DMS 273 treated with DMSO at 0.1 percent for 48 hours (cell line): ENCODE data around the gene HIPK2.

Source experiments
- DNase-seq: peaks from one replicate; lab custom pipeline; 2025; lab: John Stamatoyannopoulos, UW

HIPK2 gene

DNA sequence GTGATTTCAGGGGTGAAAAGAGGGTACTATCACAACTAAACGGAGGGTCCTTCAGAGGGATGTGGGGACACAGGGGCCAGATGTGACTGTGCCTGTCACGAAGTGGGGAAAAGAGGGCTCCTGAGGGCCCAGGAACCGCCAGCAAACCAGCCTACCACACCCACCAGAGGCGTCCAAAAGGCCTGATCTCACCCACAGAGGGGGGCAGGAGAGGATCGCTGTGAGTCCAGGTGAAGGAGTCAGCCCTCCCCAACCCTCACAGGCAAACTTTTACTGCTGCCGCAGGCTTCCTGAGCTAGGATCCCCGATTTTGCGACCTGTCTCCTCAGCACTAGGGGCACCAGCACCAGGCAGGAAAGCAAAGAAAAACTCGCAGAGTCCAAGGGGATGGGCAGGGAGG is 64.7 kb downstream of the HIPK2 start:
- no peak for DNase-seq

DNA sequence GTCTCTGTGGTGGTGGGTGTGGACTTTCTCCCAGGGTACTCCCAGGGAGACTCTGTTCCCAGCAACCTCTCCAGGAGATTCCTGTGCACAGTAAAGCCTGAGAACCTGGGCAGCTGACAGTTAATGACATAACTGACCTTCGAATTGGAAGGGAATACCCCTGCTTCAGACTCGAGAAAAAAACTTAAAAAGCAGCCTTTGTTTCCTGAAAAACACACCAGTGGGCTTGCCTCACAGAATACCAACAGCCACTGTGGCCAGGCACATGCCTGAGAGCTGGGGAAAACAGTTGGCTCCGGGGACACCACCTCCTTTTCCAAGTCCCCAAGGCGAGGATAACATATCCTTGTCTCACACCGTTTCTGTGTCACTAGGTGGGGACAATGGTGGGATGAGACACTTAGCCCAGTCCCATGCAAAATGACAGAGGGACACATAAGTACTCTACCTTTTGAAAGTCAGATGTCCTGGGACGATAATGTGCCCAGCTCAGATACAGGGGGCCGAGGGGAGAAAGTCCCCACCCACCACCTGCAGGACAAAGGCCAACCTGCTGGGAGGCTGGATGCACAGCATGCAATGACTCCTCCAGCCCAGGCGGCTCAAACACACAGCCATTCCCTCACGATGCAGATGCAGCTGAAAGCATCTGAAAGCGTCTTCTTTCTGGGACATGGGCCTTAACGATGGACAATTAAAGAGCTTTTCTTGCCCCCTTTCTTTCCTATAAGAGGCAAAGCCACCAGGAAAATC is 65.6 kb downstream of the HIPK2 start:
- DNase-seq, result no peak

DNA sequence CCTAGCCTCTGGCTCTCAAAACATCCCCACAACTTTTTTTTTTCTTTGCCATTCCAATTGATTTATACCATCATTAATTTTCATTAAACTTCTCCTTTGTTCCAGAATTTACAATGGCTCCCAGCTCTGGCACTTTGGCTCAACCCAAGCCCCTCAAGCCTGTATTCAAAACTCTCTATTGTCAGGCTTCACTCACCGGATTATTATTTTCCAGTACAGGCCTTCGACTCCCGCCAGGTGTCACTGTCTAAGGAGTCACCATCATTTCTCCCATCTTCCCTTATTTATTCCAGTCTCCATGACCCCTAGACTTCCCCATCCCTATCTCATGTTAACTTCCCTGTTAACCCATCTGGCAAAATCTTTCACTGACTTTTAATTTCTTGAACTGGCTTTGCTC is 67.8 kb downstream of the HIPK2 start:
- DNase-seq, result no peak

DNA sequence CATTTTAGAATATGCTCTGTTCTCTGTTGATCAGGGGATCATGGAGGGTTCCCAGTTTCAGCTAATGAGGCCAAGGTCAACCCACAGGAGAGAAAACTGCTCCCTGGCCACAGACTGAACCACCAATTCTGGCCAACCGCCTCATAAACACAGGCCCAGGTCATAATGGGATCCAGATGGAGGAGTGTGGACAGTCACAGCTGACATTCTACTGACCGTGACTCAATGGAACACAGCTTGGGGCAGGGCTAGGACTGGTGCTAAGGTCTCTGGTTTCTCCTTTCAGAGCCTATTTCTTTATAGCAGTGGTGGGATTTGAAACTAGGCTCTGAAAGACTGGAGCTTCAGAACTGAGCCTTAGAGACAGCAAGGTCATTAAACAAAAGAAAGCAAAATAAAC is 68.3 kb downstream of the HIPK2 start:
- DNase-seq, result no peak

DNA sequence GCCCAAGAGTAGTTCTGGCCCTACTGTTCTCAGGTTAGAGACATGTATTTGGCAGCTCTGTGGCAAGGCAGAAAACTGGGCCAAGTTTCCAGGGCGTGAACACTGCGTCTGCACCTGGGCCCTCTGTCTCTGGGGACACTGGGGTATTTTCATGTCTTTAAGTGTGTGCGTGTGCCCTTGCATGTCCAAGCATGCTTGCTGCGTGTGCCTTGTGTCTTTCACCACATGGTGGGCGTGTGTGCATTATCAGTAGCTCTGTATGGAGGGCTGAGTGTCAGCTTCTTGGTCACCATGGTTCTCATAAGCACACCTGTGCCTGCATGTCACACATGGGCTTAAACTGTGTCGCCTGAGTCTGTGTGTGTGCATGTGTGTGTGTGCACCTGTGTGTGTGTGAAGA is 69.3 kb downstream of the HIPK2 start:
- no peak for DNase-seq

DNA sequence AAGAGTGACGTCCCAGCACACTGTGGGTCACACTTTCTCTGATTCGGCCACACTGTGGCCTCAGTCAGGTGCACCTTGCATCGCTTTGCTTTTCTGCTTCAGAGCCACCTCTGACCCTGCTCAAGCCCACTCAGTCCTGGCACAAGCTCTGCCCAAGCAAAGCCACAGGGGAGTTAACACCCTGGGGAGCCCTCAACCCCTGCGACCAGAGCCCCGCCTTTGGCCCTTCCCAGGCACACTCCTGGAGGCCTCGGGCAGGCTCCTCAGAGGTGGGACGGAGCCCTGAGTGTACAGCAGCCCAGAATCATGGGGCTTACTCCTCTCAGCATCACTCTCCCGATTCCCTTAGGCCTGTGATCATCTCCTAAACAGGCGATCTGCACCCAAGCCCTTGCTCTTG is 71.0 kb downstream of the HIPK2 start:
- DNase-seq, result no peak

DNA sequence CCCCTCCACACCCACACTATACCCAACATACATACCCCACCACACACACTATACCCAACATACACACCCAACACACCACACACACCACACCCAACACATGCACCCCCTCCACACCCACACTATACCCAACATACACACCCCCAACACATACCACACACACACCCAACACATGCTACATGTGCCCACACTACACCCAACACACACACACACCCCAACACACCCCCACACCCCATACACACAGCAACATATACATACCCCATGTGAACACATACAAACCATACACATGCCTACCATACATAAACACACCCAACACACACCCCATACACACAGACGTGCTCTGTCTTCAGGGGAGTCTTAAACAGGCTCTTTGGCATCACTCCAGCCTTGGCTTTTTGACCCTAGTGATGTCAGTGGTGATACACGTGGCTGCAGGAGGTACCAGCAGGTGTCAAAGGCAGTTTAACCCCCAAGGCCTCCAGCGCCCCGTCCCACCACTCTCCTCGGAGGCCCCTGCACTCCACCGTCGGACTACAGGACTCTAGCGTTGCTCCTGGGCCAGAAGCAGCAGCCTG is 73.4 kb downstream of the HIPK2 start:
- DNase-seq, result no peak

DNA sequence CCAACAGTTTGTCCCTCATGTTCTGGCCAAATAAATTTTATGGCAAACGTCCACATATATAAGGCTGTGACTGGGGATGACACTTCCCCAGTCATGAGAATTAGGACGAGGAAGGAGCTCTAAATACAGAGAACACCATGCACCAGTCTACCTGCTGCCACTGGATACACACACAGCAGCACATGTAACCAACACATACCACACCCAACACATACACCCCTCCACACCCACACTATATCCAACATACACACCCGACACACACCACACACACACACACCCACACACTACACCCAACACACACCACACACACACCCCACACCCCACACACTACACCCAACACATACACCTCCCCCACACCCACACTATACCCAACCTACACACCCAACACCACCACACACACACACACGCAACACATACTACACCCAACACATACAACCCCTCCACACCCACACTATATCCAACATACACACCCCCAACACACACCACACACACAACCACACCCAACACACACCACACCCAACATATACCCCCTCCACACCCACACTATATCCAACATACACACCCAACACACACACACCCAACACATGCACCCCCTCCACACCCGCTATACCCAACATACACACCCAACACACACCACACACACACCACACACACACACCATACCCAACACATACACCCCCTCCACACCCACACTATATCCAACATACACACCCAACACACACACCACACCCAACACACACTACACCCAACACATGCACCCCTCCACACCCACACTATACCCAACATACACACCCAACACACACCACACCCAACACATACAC is 74.1 kb downstream of the HIPK2 start:
- DNase-seq, result no peak

DNA sequence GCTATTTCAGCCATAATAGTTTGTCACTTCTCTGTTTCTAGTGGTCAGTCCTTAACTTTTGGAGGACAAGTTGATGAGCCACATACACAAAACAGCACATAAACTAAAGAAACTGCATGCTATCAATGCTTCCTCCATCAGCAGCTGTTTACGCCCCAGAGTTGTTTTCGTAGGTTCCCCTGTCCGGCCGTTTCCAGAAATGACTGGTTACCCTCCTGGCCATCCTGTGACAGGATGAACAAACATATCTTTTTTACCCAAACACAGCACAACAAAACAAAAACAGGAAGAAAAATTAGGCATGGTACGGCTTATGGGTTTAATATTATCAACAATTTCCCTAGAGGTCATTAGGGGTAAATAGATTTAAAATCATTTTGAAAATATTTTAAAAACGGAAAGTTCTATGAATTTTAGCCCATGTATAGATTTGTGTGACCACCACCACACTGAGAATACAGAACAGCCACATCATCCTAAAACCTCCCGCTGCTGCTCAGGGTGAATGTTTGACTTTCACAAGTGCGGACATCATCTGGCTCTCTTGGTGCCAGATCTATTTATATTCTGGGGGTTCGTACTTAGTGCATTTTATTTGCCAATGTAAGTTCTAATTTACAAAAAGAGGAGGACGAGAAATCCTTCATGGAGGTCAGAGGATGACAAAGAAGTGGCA is 74.8 kb downstream of the HIPK2 start:
- DNase-seq, result no peak

DNA sequence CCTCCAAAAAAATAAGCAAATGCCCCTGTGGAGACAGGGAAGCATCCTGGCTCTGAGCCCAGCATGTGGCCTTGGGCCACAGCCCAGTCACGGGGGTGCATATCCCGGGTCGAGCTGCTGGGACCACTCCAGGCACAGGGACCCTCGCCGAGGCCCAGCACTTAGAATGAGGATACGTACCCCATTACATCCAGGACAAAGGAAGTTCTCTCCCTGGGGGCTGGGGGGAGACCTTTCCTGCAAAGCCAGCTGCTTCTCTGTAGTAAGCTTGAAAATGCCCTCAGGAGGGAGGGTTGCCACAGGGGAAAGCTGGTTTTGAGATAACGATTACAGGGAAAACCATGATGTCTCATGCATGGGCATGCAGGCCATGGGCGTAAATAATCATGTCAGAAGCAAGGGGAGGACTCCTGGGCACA is 75.5 kb downstream of the HIPK2 start:
- no peak for DNase-seq

DNA sequence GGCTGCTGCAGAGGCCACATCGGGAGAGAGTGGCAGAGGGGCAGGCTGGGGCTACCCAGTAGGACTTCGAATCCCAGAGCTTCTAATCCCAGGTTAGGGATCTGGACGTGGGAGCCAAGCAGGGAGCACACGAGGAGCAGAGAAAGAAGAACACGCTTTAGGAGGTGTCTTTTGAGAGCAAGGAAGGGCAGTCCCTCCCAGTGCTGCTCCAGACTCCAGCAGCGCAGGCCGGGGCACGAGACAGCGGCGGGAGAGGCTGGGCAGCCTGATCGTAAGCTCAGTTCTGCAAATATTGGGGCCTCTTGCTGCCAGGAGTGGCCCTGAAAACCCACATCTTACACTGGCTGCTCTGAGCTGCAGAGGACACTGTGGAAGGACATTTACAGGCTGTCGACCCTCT is 75.9 kb downstream of the HIPK2 start:
- no peak for DNase-seq

DNA sequence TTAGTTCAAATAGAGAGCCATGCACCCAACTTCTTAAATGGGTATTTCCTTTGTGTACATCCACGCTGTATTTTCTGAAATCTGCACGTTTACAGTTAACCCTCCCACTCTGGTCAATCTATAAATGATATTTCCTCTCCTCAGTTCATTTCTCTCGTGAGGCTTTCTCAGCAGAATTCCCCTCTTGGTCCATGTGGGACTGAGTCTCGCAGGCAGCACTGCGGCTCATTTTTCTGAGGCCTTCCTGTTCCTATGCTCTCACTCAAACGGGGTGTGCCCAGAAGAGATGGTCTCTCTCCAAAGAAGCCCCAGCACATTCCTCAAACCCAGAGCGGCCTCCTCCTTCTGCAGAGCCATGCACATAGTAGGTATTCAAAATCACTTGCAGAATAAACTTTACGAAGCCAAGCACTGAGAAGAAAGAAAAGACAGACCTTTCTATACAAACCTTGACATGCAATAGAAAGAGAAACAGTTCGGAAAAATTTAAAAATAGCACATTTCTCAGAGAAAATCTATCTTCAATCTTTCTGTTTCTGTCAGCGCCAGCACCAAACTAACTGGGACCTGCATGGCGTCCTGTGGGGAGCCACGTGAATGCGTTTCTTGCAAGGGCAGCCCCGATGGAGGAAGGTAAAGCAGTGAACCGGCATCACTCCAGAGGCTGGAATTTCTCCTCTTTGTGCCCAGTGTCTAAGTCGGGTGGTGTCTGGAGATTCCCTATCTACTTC is 77.1 kb downstream of the HIPK2 start:
- no peak for DNase-seq

DNA sequence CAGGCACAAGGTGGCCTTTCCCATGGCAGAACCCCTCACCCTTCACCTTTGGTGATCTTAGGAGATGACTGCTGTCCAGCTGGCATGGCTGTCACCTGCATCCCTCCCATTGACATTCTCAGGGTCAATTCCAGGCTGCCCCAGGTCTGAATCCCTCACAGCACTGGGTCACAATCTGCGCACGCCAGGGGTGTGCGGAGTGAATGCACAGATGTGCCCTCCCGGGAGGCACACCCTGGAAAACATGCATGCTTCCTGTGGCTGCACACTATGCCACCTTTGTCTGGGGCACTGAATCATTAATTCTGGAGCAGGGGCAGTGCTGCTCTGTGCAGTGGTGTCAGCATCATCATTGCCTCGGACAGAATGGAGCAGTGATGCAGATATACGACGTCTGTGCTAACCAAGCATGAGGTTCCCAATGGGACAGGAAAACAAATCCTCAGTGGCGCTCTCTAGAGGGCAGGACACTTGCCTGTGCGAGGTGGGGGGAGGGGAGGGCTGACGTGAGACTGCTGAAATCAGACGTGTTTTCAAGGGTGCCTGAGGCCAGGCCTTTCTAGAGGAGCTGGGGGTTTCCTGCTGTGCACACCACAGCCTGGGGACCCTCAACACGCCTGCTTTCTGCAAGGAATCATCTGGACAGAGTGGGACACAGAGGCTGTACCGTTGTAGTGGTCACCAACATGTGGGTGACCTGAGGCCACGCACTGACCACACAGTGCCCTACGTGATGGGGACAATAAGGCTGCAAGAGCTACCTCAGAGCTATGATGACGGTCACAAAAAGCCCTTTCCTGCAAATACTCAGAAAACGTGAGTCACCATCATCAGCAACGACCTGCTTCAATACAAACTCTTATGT is 77.9 kb downstream of the HIPK2 start:
- no peak for DNase-seq

DNA sequence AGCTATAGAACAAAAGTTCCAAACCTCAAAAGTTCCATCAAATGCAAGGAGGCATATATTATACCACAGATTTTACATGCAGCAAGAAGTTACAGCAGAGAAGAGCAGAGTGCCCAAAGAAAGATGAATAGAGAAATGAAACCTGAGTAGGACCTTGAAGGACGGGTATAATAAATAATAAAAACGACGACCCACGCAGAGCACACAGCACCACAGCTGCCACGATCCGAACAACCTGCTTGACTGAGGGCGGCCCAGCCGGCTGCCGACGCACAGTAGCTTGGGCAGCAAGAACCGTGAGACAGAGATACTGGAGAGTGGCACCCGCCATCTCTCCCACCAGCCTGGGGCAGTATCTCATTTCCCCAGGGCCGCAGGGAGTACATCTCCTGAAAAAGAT is 79.0 kb downstream of the HIPK2 start:
- DNase-seq, result no peak

DNA sequence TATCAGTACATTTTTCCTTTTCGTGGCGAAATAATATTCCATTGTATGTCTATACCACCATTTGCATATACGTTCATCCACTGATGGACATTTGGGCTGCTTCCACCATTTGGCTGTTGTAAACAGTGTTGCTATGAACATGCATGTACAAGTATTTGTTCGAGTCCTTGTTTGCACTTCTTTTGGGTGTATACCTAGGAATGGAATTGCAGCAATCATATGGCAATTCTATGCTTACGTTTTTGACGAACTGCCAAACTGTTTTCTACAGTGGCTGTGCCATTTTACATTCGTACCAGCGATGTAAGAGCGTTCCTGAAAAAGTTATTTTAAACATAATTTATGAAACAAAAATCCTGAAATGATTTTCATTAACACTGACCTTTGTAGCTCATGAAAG is 79.5 kb downstream of the HIPK2 start:
- no peak for DNase-seq

DNA sequence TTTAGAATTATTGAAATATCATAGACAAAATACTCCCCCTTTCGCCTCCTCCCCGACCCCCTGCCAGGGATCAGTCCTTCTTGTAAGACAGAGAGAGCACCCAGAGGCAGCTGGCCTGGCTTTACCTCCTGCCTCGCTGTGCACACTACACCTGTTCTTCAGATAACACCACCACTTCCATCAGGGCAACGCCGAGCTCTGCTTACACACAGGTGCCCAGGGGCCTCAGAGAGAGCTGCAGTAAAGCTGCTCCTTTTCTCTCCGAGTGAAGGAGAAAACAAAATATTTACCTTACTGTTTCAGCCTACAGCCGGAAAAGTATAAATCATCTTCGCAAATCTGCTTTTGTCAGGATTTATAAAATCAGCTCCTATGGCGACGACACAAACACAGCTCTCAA is 80.7 kb downstream of the HIPK2 start:
- no peak for DNase-seq

DNA sequence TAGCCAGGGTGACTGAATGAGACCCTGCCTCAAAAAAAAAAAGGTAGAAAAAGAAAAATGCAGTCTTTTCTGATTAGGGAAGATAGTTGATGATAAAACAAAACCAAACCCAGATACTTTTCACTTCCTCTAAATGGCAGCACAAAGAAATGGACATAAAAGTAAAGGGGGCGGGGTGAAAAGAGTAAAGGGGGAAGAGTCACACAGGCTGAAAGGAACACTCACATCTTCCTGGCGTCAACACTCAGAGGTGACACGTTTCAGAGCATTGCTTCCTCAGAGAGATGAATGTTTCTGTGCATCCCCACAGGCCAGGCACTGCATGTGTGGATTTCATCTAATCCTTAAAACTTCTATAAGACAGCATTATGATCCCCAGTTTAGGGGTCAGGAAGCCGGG is 81.2 kb downstream of the HIPK2 start:
- DNase-seq, result no peak

DNA sequence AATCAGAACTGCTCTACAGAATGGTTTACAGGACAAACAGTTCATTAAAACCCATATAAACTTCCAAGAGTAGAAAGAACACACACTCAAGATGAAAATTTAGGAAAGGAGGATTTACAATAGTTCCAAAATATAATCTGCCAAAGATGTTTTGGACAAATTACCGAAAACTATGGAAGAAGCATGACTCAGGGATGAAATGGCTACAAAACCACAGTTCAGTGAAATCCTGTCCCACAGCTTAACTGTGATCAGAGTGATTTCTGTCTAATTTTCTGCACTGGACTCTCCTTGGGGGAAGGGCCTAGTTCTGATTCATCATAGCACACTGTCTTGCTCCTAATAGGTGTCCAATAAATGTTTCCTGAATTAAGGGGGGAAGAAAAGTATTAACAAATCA is 82.2 kb downstream of the HIPK2 start:
- DNase-seq, result no peak

DNA sequence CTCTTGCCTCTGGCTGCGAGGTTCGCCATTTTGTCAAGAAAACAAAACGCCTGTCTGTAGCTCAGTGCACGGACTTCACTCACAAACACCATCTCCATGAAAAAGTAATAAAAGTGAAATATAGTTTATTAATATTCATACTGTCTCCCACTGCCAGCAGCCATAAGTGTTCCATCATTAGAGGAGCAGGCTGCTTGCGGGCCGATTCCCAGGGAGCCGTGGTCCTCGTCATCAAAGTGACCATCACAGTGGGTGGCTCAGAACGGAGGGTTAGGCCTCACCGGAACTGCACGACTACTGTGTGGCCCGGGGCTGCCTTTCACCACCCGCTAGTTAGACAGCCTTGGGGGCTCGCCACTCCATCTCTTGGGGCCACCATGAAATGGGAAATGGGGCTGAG is 82.7 kb downstream of the HIPK2 start:
- DNase-seq, result no peak

DNA sequence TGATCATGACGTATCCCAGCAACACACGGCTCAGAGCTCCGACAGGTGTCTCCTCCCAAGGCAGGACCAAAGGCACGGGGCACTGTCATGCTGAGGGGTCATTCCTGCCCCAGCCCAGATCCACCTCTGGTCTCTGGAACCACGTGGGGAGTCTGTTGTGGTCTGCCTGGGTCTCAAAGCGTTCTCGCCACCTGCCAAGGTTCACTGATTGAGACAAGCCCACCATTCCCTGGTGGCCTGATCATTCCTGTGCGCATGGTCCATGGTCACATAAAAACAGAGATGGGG is 83.5 kb downstream of the HIPK2 start:
- DNase-seq, result no peak

DNA sequence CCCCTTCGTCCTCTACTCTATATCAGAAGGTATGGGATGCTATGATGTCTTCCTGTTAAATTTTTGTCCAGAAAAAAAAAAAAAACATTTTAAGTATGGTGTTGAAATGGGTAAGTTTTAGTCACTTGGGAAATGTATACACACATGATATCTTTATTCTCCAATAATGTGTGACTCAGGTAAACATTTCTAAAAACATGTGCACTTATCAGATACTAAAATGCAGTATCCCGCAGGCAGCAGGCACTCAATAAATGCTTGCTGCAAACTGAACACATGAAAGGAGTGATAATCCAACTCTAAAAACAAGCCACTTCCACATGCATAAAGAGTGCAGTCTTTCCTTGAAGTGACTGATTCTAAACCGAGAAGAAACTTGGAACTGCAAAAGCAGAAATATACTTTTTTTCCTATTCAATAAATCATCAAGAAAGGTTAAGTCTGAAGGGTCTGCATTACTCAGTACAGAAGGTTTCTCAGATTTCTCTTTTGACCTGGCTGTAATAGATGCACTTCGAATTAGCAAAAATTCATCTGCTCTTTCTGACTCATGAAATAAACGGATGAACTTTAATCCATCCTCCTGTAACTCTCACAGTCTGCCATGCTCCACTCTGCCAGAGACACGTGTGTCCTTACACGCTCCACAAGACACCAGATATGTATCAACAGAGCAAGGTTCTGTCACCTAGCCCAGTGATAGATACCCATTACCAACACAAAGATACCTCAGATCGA is 84.0 kb downstream of the HIPK2 start:
- no peak for DNase-seq
